ENCODE measurements around the gene IGSF22. TPM values are rescaled to one million over a fixed set of nuclear protein-coding genes. Genes with fewer than 3 reads are reported as not detected.

The IGSF22 gene
- total RNA-seq, 1 experiment from 2014 or later: not detected

- BruUV-seq (replicated peaks): no TSS peak
- RAD21 ChIA-PET (ENCODE audit: low non-redundant PET in 1 of 2, low total read pairs in 2 of 2, uncharacterized antibody in 2 of 2, unreplicated experiment in 2 of 2): no interaction called here
- ATAC-seq: 0 out of 2 replicates have a peak, but pooled peaks have one; percentile 9
Measured at GRCh38 chr11:18741783-18742182, 15.8 kb upstream of the IGSF22 start.

More at GRCh38 chr11:18741783-18742182, 15.8 kb upstream of the IGSF22 start:
- H3K79me2 ChIP-seq (ENCODE audit: insufficient read depth, low read length): no peaks in the 10 kb centered on the region
- TF ChIP-seq CTCF (IDR thresholded peaks at IDR 0.05 in 2 of 3, conservative IDR thresholded peaks at IDR 0.05 in 1 of 3; ENCODE audit: borderline replicate concordance in 1 of 3, insufficient read depth in 1 of 3, low read depth in 2 of 3, low read length in 2 of 3): peak in 2 of 3 experiments; percentile 35 to 40; a peak in 2 of 6 replicates
- TF ChIP-seq ATF3 (IDR thresholded peaks at IDR 0.05): no peak
- DNase-seq (ENCODE audit: low read depth, low spot score): no peak
- ChIA-PET CTCF (interaction anchor here (0.7 kb wide), 1 partner anchor 14 kb away, joined by 3 read pairs; no protein-coding TSS in a partner anchor), POLR2A (no interaction called here)
- no peak overlapping the region for H2AFZ ChIP-seq (ENCODE audit: low read depth, low read length, poor library complexity, severe bottlenecking)
- no peak overlapping the region for H3K4me2 ChIP-seq (ENCODE audit: low read length)
- H3K27me3 ChIP-seq (ENCODE audit: insufficient read depth, low read length): no peaks in the 10 kb centered on the region
- no peaks in the 10 kb centered on the region for H3K9me2 ChIP-seq (ENCODE audit: insufficient read depth)
- H3K4me3 ChIP-seq (replicated peaks in 1 of 2; ENCODE audit: low read depth in 1 of 2, low read length in 2 of 2): no peak overlapping the region
- no peaks in the 10 kb centered on the region for H3K9me3 ChIP-seq (ENCODE audit: control insufficient read depth in 1 of 2, insufficient read depth in 1 of 2, low read depth in 1 of 2, low read length in 2 of 2)
- no peaks in the 10 kb centered on the region for H4K20me1 ChIP-seq (ENCODE audit: insufficient read depth)
- H3K36me3 ChIP-seq (ENCODE audit: control insufficient read depth in 1 of 2, insufficient read depth in 2 of 2, low read length in 2 of 2): no peaks in the 10 kb centered on the region
- H3K27ac ChIP-seq (ENCODE audit: low read depth, low read length): no peak overlapping the region
- H3K4me1 ChIP-seq (ENCODE audit: control insufficient read depth in 1 of 2, insufficient read depth in 2 of 2, low read length in 2 of 2): no peaks in the 10 kb centered on the region
- H3K9ac ChIP-seq (ENCODE audit: low read length): no peak overlapping the region
- intact Hi-C loops (cut with micrococcal nuclease): no loop called here

Data from HCT116 (cell line).